ENCODE measurements around the gene PIK3CD. TPM values are rescaled to one million over a fixed set of nuclear protein-coding genes. Genes with fewer than 3 reads are reported as not detected.
"Not testable (repeated sequence)": the region's sequence is repeated elsewhere in the genome, so short reads cannot be mapped to it uniquely, and the experiment has no call there.

The PIK3CD gene
- total RNA-seq, 2 donors from 2014 or later = 12.4 to 18.7 TPM

- Histone ChIP-seq H3K36me3 (no peaks in the 10 kb centered on the region), H3K27ac (no peak overlapping the region), H3K4me1 (ENCODE audit: control insufficient read depth in 1 of 2, low read depth in 2 of 2) (no peaks in the 10 kb centered on the region), H3K27me3 (replicated peaks; ENCODE audit: insufficient read depth) (no peaks in the 10 kb centered on the region), H3K9me3 (no peaks in the 10 kb centered on the region), H3K4me3 (no peak overlapping the region)
- ATAC-seq (ENCODE audit: insufficient number of reproducible peaks, low FRiP score, low read depth) (no peak), DNase-seq (ENCODE audit: low spot score) (no peak)
- TF ChIP-seq CTCF (IDR thresholded peaks at IDR 0.05) = no peak
Observed at GRCh38 chr1:9671377-9672140, 20.0 kb downstream of the PIK3CD start.

GRCh38 chr1:9672444-9672843 lies 20.9 kb downstream of the PIK3CD start:
- H3K4me3 ChIP-seq = no peak overlapping the region
- H3K27ac ChIP-seq = no peak overlapping the region
- no peak for TF ChIP-seq CTCF (IDR thresholded peaks at IDR 0.05)
- H3K27me3 ChIP-seq (replicated peaks; ENCODE audit: insufficient read depth) = no peaks in the 10 kb centered on the region
- H3K36me3 ChIP-seq = no peaks in the 10 kb centered on the region
- H3K4me1 ChIP-seq (ENCODE audit: control insufficient read depth in 1 of 2, low read depth in 2 of 2) = no peaks in the 10 kb centered on the region
- H3K9me3 ChIP-seq = no peaks in the 10 kb centered on the region
- DNase-seq (ENCODE audit: low spot score) (no peak), ATAC-seq (ENCODE audit: insufficient number of reproducible peaks, low FRiP score, low read depth) (no peak)

- Histone ChIP-seq H3K9me3 (no peaks in the 10 kb centered on the region), H3K27me3 (replicated peaks; ENCODE audit: insufficient read depth) (no peaks in the 10 kb centered on the region), H3K27ac (no peak overlapping the region), H3K4me1 (ENCODE audit: control insufficient read depth in 1 of 2, low read depth in 2 of 2) (no peaks in the 10 kb centered on the region), H3K4me3 (no peak overlapping the region), H3K36me3 (no peaks in the 10 kb centered on the region)
- ATAC-seq (ENCODE audit: insufficient number of reproducible peaks, low FRiP score, low read depth) (no peak), DNase-seq (ENCODE audit: low spot score) (no peak)
- TF ChIP-seq CTCF (IDR thresholded peaks at IDR 0.05) = no peak
Observed at GRCh38 chr1:9675393-9675792, 23.9 kb downstream of the PIK3CD start.

GRCh38 chr1:9676128-9676527 lies 24.6 kb downstream of the PIK3CD start:
- DNase-seq (ENCODE audit: low spot score); H3K27me3 ChIP-seq (replicated peaks; ENCODE audit: insufficient read depth); H3K4me1 ChIP-seq (ENCODE audit: control insufficient read depth in 1 of 2, low read depth in 2 of 2); H3K9me3 ChIP-seq; ATAC-seq (ENCODE audit: insufficient number of reproducible peaks, low FRiP score, low read depth); H3K36me3 ChIP-seq; H3K27ac ChIP-seq; H3K4me3 ChIP-seq: not testable (repeated sequence)

GRCh38 chr1:9676815-9677393 lies 25.4 kb downstream of the PIK3CD start:
- Histone ChIP-seq H3K27ac (no peak overlapping the region), H3K36me3 (no peaks in the 10 kb centered on the region), H3K4me3 (no peak overlapping the region), H3K27me3 (replicated peaks; ENCODE audit: insufficient read depth) (no peaks in the 10 kb centered on the region), H3K4me1 (ENCODE audit: control insufficient read depth in 1 of 2, low read depth in 2 of 2) (peaks cover 0 to 2% of the 10 kb centered on the region in 2 donors), H3K9me3 (no peaks in the 10 kb centered on the region)
- no peak for DNase-seq (ENCODE audit: low spot score)
- no peak for ATAC-seq (ENCODE audit: insufficient number of reproducible peaks, low FRiP score, low read depth)
- no peak for TF ChIP-seq CTCF (IDR thresholded peaks at IDR 0.05)

Data from thoracic aorta (tissue), 2 donors.